Subcutaneous adipose tissue (tissue), 4 donors: ENCODE data around the gene MAP1LC3B. TPM values are rescaled to one million over a fixed set of nuclear protein-coding genes. Genes with fewer than 3 reads are reported as not detected.

Source experiments
- total RNA-seq, 4 donors: library from RNA; depleted of rRNA; stranded (reverse); fragments of >200 nt; gene quantifications; one replicate each; pipeline ENCODE4 v1.1.0, GENCODE V29; 2016
- TF ChIP-seq, protein P1 (sequence below): fragments of 450-650 bp; IDR thresholded peaks from one replicate; pipeline ENCODE4 v1.5.1; 2016; ENCODE audit warnings: low read depth, mild to moderate bottlenecking, control low read depth, antibody characterized with exemption, moderate library complexity

MAP1LC3B gene
- total RNA-seq, 4 donors from 2014 or later = 81.7 to 172 (median 101) TPM

DNA sequence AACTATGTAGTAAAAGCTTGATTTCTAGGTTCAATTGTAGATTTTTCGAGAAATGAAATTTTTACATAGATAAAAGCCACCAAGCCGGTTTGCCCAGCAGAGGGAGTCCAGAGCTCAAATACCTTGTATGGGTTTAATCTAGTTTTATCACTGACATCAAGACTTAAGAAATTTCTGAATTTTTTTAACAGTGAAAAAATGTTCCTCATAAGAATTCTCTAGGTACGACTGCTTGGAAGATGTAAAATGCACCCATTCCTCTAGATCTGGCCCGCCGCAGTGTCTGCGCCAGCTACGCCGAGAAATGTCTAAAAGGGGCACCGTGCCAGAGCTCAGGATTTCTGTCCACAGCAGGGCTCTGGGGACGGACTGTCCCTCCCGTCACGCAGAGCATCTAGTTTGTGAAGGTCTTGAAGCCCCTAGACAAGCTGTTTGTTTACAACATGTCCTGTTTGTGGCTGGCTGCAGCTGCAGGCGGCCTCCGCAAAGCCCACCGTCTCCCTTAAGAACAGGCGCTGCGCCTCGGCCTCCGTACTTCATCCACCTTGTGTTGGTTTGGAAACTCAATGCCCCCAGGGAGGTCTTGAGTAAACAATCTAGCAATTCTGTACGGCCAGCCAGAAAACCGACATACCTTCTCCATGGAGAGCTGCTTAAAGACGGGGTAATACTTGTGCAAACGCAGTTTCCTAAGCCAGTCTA is 24.8 kb downstream of the MAP1LC3B start:
- TF ChIP-seq, protein P1, sequence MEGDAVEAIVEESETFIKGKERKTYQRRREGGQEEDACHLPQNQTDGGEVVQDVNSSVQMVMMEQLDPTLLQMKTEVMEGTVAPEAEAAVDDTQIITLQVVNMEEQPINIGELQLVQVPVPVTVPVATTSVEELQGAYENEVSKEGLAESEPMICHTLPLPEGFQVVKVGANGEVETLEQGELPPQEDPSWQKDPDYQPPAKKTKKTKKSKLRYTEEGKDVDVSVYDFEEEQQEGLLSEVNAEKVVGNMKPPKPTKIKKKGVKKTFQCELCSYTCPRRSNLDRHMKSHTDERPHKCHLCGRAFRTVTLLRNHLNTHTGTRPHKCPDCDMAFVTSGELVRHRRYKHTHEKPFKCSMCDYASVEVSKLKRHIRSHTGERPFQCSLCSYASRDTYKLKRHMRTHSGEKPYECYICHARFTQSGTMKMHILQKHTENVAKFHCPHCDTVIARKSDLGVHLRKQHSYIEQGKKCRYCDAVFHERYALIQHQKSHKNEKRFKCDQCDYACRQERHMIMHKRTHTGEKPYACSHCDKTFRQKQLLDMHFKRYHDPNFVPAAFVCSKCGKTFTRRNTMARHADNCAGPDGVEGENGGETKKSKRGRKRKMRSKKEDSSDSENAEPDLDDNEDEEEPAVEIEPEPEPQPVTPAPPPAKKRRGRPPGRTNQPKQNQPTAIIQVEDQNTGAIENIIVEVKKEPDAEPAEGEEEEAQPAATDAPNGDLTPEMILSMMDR = no peak

DNA sequence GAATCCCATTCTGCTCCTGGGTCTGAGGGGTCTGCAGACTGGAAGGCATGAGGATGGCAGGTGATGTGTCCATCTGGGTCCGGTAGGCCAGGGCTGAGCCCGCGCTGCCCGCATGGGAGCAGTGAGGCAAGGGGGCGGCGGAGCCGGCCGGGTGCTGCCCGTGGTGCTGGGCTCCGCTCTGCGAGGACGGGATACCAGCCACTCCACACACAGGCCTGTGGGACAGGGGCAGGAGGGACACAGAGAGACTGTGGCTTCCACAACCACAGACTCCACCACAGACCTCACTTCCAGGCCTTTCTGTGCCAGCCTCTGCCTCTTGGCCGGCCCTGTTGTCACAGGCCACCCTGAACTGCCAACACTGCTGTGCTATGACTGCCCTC is 25.4 kb downstream of the MAP1LC3B start:
- TF ChIP-seq, protein P1 = no peak

GRCh38 chr16:87418216-87418615 is 26.1 kb downstream of the MAP1LC3B start:
- TF ChIP-seq, protein P1 = no peak

GRCh38 chr16:87418644-87419043 is 26.5 kb downstream of the MAP1LC3B start:
- TF ChIP-seq, protein P1 = no peak

DNA sequence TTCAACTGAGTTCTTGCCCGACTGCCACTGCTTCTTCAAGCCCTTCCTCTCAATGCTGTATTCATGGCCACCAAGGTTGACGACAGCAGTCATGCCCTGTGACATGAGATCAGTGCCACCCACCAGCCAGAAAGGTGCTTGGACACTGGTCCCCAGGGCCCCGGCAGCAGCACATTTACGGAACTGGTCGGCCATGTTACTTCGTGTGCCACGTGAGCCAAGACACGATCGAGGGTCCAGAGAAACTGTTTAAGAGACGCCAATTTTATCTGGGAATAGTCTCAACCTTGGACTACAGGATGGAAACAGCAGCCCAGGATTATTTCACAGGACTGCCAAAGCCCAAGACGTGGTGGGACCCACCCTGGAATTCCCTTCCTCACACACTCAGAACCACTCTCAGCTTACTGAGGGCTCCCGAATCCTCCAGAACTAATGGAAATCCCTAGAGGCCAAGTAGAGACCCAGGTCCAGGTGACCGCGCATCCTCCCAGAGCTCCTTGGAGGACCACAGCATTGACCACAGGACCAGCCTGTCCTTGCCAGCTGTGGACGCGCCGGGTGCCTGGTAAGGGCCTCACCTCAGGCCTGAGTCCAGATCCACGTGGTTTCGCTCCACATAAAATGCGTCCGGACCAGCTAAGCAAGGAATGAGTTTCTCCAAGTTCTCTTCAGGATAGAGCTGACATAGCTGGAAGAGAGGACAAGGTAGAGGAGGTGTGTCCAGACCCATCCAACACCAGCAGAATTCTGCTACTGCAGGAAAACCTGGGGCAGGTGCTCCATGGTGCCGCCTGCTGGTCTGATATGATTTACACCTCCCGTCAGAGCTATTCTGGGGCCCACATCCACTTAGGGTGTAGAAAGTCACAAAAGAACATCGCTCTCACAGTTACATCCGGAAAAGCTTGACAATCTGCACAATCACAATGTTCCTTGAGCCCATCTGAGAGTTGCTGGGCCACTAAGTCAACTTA is 28.2 kb downstream of the MAP1LC3B start:
- TF ChIP-seq, protein P1 = no peak

GRCh38 chr16:87421003-87421912 is 29.1 kb downstream of the MAP1LC3B start:
- TF ChIP-seq, protein P1 = no peak
